ENCODE data around the gene HLA-DPB1. TPM values are rescaled to one million over a fixed set of nuclear protein-coding genes. Genes with fewer than 3 reads are reported as not detected.

Gene HLA-DPB1
- total and polyA plus RNA-seq, 7 donors: 39.2 to 359 (median 62.4) TPM

- peaks cover 0 to 10% (median 0%) of the 10 kb centered on the region in 4 donors for H3K36me3 ChIP-seq
- no peaks in the 10 kb centered on the region for H3K4me1 ChIP-seq
- TF ChIP-seq POLR2AphosphoS5 (IDR thresholded peaks at IDR 0.05): no peak
- TF ChIP-seq CTCF (IDR thresholded peaks at IDR 0.05): no peak
- TF ChIP-seq POLR2A (IDR thresholded peaks at IDR 0.05): no peak
- TF ChIP-seq EP300 (IDR thresholded peaks at IDR 0.05): no peak
- no peak overlapping the region for H3K27ac ChIP-seq
- no peak for DNase-seq
- intact Hi-C loops (cut with DNase I): no loop called here
- WGBS, 2 donors: 0 to 47% methylated on average over 4 of the region's 4 CpGs
- no peaks in the 10 kb centered on the region for H3K27me3 ChIP-seq
- no peaks in the 10 kb centered on the region for H3K9me3 ChIP-seq
- H3K4me3 ChIP-seq: no peak overlapping the region
These were observed 11.1 kb upstream of the HLA-DPB1 start for GRCh38 chr6:33064723-33065122.

GRCh38 chr6:33065312-33065711, 10.5 kb upstream of the HLA-DPB1 start:
- H3K9me3 ChIP-seq: no peaks in the 10 kb centered on the region
- no peak overlapping the region for H3K27ac ChIP-seq
- 40 to 54% methylated on average over 4 of the region's 4 CpGs for WGBS, 2 donors
- no peak for DNase-seq
- TF ChIP-seq POLR2A (IDR thresholded peaks at IDR 0.05) (no peak), CTCF (IDR thresholded peaks at IDR 0.05) (no peak), POLR2AphosphoS5 (IDR thresholded peaks at IDR 0.05) (no peak), EP300 (IDR thresholded peaks at IDR 0.05) (no peak)
- H3K27me3 ChIP-seq: no peaks in the 10 kb centered on the region
- intact Hi-C loops (cut with DNase I): no loop called here
- H3K4me1 ChIP-seq: no peaks in the 10 kb centered on the region
- H3K4me3 ChIP-seq: no peak overlapping the region
- peaks cover 0 to 10% (median 0%) of the 10 kb centered on the region in 4 donors for H3K36me3 ChIP-seq

- TF ChIP-seq CTCF (IDR thresholded peaks at IDR 0.05) (no peak), EP300 (IDR thresholded peaks at IDR 0.05) (no peak), POLR2A (IDR thresholded peaks at IDR 0.05) (no peak), POLR2AphosphoS5 (IDR thresholded peaks at IDR 0.05) (no peak)
- no peak for DNase-seq
- Histone ChIP-seq H3K27me3 (no peaks in the 10 kb centered on the region), H3K4me3 (no peak overlapping the region), H3K27ac (no peak overlapping the region), H3K4me1 (no peaks in the 10 kb centered on the region), H3K9me3 (no peaks in the 10 kb centered on the region), H3K36me3 (peaks cover 0 to 10% (median 0%) of the 10 kb centered on the region in 4 donors)
- intact Hi-C loops (cut with DNase I): no loop called here
- whole genome bisulfite sequencing, 2 donors: 1 to 69% methylated on average over 2 to 3 of the region's 3 CpGs
These were observed 8.8 kb upstream of the HLA-DPB1 start for GRCh38 chr6:33066917-33067521.

DNA sequence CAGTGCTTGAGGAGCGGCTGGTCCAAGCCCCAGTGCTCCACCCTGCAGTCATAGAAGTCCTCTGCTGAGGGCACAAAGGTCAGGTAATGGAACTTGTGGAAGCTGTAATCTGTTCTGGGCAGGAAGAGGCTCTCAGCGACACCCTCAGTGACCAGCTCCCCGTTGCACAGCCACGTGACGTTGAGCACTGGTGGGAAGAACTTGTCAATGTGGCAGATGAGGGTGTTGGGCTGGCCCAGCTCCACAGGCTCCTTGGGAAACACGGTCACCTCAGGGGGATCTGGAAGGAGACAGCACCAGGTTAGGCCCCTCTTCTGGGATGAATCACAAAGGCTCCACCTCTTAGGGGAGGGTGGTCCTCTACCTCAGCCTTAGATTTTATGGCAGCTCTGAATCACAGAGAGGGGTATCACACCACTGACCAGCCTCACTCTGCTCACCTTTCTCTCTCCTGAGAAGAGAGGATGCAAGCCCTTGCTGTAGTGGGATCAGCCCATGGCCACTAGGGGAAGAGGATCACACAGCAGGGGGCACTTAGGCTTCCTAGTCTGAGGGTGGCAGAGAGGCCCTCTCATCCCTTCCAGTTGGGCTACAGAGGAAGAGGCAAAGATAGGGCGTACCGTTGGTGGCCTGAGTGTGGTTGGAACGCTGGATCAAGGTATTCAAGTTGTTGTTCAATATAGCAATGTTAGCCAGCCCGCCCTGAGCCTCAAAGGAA, 6.6 kb upstream of the HLA-DPB1 start:
- peaks cover 0 to 10% (median 0%) of the 10 kb centered on the region in 4 donors for H3K36me3 ChIP-seq
- TF ChIP-seq POLR2AphosphoS5 (IDR thresholded peaks at IDR 0.05) (no peak), CTCF (IDR thresholded peaks at IDR 0.05) (no peak), EP300 (IDR thresholded peaks at IDR 0.05) (no peak), POLR2A (IDR thresholded peaks at IDR 0.05) (no peak)
- no peak for DNase-seq
- no peaks in the 10 kb centered on the region for H3K4me1 ChIP-seq
- 47 to 73% methylated on average over 10 of the region's 10 CpGs for WGBS, 2 donors
- H3K9me3 ChIP-seq: no peaks in the 10 kb centered on the region
- H3K27me3 ChIP-seq: no peaks in the 10 kb centered on the region
- intact Hi-C loops (cut with DNase I): no loop called here
- H3K4me3 ChIP-seq: no peak overlapping the region
- no peak overlapping the region for H3K27ac ChIP-seq

All from sigmoid colon (tissue), 7 donors.